Ascending aorta (tissue), 2 donors: Measurements from ENCODE around the gene BBS7. TPM values are rescaled to one million over a fixed set of nuclear protein-coding genes. Genes with fewer than 3 reads are reported as not detected.

Source experiments
- DNase-seq, 2 donors: peaks; one replicate each; pipeline ENCODE4 v3.0.0-alpha.2; 2019; ENCODE audit warnings: low spot score in 2 of 2
- H3K27ac ChIP-seq, 2 donors: fragments of 200-600 bp; sonication (generic); one replicate each; pipeline ENCODE4 v1.5.1; 2016 to 2017; ENCODE audit warnings: mild to moderate bottlenecking in 1 of 2
- H3K27me3 ChIP-seq: fragments of 200-600 bp; sonication (generic); one replicate; pipeline ENCODE4 v1.5.1; 2017
- H3K36me3 ChIP-seq, 2 donors: fragments of 200-600 bp; sonication (generic); one replicate each; pipeline ENCODE4 v1.5.1; 2016
- H3K4me1 ChIP-seq, 2 donors: fragments of 200-600 bp; sonication (generic); one replicate each; pipeline ENCODE4 v1.5.1; 2016 to 2017; ENCODE audit warnings: mild to moderate bottlenecking in 1 of 2
- H3K4me3 ChIP-seq, 2 donors: fragments of 200-600 bp; sonication (generic); one replicate each; pipeline ENCODE4 v1.5.1; 2016 to 2017; ENCODE audit warnings: mild to moderate bottlenecking in 1 of 2
- H3K9me3 ChIP-seq, 2 donors: fragments of 200-600 bp; sonication (generic); one replicate each; pipeline ENCODE4 v1.5.1; 2016
- CTCF ChIP-seq, 3 experiments: fragments of 200-600 bp in 2 of 3; fragments of 450-650 bp in 1 of 3; sonication (generic) in 2 of 3; IDR thresholded peaks; one replicate each; pipeline ENCODE4 v1.5.1; 2016 to 2019; ENCODE audit warnings: antibody characterized with exemption in 3 of 3, mild to moderate bottlenecking in 1 of 3, moderate library complexity in 1 of 3
- intact Hi-C: fragments of 100-400 bp; cut with DNase I; formaldehyde crosslinking; loops from one replicate; pipeline ENCODE4 v1.15.1; 2023
- total RNA-seq: library from RNA; depleted of rRNA; stranded (reverse); fragments of >200 nt; gene quantifications from one replicate; pipeline ENCODE4 v1.1.0, GENCODE V29; 2016

BBS7 gene
- total RNA-seq, 1 donor from 2014 or later: 5.6 TPM

- no peak for TF ChIP-seq CTCF (IDR thresholded peaks at IDR 0.05)
- Histone ChIP-seq H3K4me3 (no peak overlapping the region), H3K4me1 (no peaks in the 10 kb centered on the region), H3K36me3 (no peaks in the 10 kb centered on the region), H3K27me3 (no peaks in the 10 kb centered on the region), H3K27ac (no peak overlapping the region), H3K9me3 (no peaks in the 10 kb centered on the region)
- intact Hi-C loops: no loop called here
- DNase-seq: no peak
Observed at GRCh38 chr4:121776610-121777401, 93.5 kb downstream of the BBS7 start.

Other genes starting within 250 kb of the BBS7 start
- 203 TPM for gene ANXA5, start 173.5 kb downstream of the BBS7 start, total RNA-seq
- not detected for gene SMIM43, start 105.3 kb downstream of the BBS7 start, total RNA-seq
- 11.9 TPM for gene EXOSC9, start 69.2 kb downstream of the BBS7 start, total RNA-seq
- gene CCNA2, start 46.6 kb downstream of the BBS7 start, total RNA-seq: not detected
- 1.1 TPM for gene TRPC3, start 81.6 kb upstream of the BBS7 start, total RNA-seq